Mesothelial cell of epicardium (in vitro differentiated cells): ENCODE data around the gene OTOG. TPM values are rescaled to one million over a fixed set of nuclear protein-coding genes. Genes with fewer than 3 reads are reported as not detected.

Source experiments
- DNase-seq, 2 experiments: peaks; one replicate each; pipeline ENCODE4 v3.0.0; 2021; ENCODE audit warnings: low spot score in 2 of 2; ENCODE audit not compliant: unreplicated experiment in 2 of 2
- H3K27ac Mint-ChIP-seq: 2 replicates; pipeline ENCODE4 v1.8.0; 2021; ENCODE audit warnings: mixed read lengths
- H3K27me3 Mint-ChIP-seq: 2 replicates; pipeline ENCODE4 v1.8.0; 2021; ENCODE audit warnings: low read depth, mixed read lengths
- H3K36me3 Mint-ChIP-seq: 2 replicates; pipeline ENCODE4 v1.8.0; 2021; ENCODE audit warnings: mixed read lengths
- H3K4me1 Mint-ChIP-seq: 2 replicates; pipeline ENCODE4 v1.8.0; 2021; ENCODE audit warnings: mixed read lengths
- H3K4me3 Mint-ChIP-seq: 2 replicates; pipeline ENCODE4 v1.8.0; 2021; ENCODE audit warnings: mild to moderate bottlenecking, moderate library complexity, mixed read lengths
- H3K9me3 Mint-ChIP-seq: 2 replicates; pipeline ENCODE4 v1.8.0; 2021; ENCODE audit warnings: mixed read lengths
- CTCF ChIP-seq: fragments of 200-600 bp; sonication (generic); IDR thresholded peaks from one replicate; pipeline ENCODE4 v1.5.0; 2021; ENCODE audit warnings: antibody characterized with exemption; ENCODE audit not compliant: unreplicated experiment
- total RNA-seq: library from RNA; stranded (reverse); gene quantifications from 3 replicates; pipeline ENCODE4 v1.2.1, GENCODE V29; 2021

OTOG gene
- total RNA-seq, 1 donor from 2014 or later = 1.8 TPM

- no peak for TF ChIP-seq CTCF
- Mint-ChIP-seq H3K4me1 (no peaks in the 10 kb centered on the region), H3K27ac (no peak overlapping the region), H3K36me3 (no peaks in the 10 kb centered on the region), H3K4me3 (no peak overlapping the region), H3K27me3 (peaks cover 22% of the 10 kb centered on the region), H3K9me3 (peaks cover 3% of the 10 kb centered on the region)
- DNase-seq = no peak
Observed at GRCh38 chr11:17642980-17643379, 95.9 kb downstream of the OTOG start.

- Mint-ChIP-seq H3K36me3 (no peaks in the 10 kb centered on the region), H3K9me3 (peaks cover 6% of the 10 kb centered on the region), H3K27me3 (peaks cover 30% of the 10 kb centered on the region), H3K4me1 (no peaks in the 10 kb centered on the region), H3K27ac (no peak overlapping the region), H3K4me3 (no peak overlapping the region)
- no peak for DNase-seq
- no peak for TF ChIP-seq CTCF
Observed at GRCh38 chr11:17643506-17644405, 96.7 kb downstream of the OTOG start.

- peaks cover 6% of the 10 kb centered on the region for H3K9me3 Mint-ChIP-seq
- DNase-seq = no peak
- H3K4me1 Mint-ChIP-seq = no peaks in the 10 kb centered on the region
- H3K36me3 Mint-ChIP-seq = no peaks in the 10 kb centered on the region
- H3K27ac Mint-ChIP-seq = no peak overlapping the region
- H3K4me3 Mint-ChIP-seq = no peak overlapping the region
- H3K27me3 Mint-ChIP-seq = peaks cover 40% of the 10 kb centered on the region
- TF ChIP-seq CTCF = no peak
Observed at GRCh38 chr11:17645190-17645970, 98.3 kb downstream of the OTOG start.

GRCh38 chr11:17646451-17647145 lies 99.5 kb downstream of the OTOG start:
- H3K27ac Mint-ChIP-seq = no peak overlapping the region
- peaks cover 49% of the 10 kb centered on the region for H3K27me3 Mint-ChIP-seq
- no peak overlapping the region for H3K4me3 Mint-ChIP-seq
- no peak for TF ChIP-seq CTCF
- no peak for DNase-seq
- no peaks in the 10 kb centered on the region for H3K36me3 Mint-ChIP-seq
- H3K9me3 Mint-ChIP-seq = peaks cover 6% of the 10 kb centered on the region
- H3K4me1 Mint-ChIP-seq = no peaks in the 10 kb centered on the region

GRCh38 chr11:17648528-17648927 lies 101.5 kb downstream of the OTOG start:
- H3K4me1 Mint-ChIP-seq = no peaks in the 10 kb centered on the region
- DNase-seq = no peak

More at GRCh38 chr11:17648528-17648927, 101.5 kb downstream of the OTOG start:
- TF ChIP-seq CTCF = no peak
- Mint-ChIP-seq H3K36me3 (no peaks in the 10 kb centered on the region), H3K27ac (no peak overlapping the region), H3K27me3 (peaks cover 55% of the 10 kb centered on the region), H3K9me3 (peaks cover 6% of the 10 kb centered on the region), H3K4me3 (no peak overlapping the region)
